Central memory CD4-positive, alpha-beta T cell (primary cell): ENCODE data around the gene ZNF418.
"Not testable (repeated sequence)": the region's sequence is repeated elsewhere in the genome, so short reads cannot be mapped to it uniquely, and the experiment has no call there.

ENCODE experiments used
- DNase-seq: peaks from one replicate; pipeline ENCODE4 v3.0.0; 2022
- total RNA-seq, 3 experiments: gene quantifications; one replicate each; lab custom pipeline; 2026; lab: John Stamatoyannopoulos, UW

The ZNF418 gene
- total RNA-seq, result 3.1 to 9.8 (median 6.2) reads per million in 3 experiments

DNA sequence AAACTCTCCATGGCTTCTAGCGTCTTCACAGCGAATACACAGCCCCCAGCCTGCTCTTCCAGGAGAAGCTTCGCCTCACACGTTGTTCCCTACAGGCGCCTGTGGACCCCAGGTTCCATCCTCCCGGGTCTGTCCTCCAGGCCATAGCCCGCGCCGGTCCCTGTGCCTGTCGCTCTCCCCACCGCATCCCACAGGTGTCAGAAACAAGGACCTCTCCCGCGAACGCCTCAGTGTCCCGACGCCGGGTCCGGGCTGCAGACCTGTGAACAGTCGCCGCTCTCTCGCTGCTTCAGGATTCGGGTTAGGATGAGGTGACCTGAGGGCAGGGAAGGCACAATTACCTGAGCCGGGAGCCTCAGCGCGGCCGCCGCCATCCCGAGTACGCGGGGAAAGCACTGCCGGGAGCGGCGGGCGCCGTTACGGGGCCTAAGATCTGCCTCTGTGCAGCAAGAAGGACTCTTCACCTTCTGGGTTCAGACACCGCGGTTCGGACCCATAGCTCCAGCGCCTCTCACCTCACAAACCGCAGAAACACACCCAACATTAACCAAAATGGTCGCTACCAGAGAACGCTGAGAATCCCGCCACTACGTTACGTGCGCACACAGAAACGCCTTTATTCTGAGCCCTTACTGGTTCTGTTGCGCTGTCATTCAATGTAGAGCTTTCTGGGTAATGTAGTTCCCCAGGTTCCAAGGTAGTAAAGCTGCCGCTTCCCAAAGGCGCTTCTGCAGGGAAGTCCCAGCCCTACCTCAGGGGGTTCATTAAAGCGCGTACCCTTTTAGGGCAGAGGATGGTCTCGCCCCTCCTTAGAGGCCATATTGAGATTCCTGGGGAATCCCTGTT is at the start of gene ZNF418:
ZNF418 (minus strand) TSS at position 583 of the 846 bp plus-strand sequence. CDS start 1,580 bp downstream, outside the sequence.
- peak; percentile 50 for DNase-seq

DNA sequence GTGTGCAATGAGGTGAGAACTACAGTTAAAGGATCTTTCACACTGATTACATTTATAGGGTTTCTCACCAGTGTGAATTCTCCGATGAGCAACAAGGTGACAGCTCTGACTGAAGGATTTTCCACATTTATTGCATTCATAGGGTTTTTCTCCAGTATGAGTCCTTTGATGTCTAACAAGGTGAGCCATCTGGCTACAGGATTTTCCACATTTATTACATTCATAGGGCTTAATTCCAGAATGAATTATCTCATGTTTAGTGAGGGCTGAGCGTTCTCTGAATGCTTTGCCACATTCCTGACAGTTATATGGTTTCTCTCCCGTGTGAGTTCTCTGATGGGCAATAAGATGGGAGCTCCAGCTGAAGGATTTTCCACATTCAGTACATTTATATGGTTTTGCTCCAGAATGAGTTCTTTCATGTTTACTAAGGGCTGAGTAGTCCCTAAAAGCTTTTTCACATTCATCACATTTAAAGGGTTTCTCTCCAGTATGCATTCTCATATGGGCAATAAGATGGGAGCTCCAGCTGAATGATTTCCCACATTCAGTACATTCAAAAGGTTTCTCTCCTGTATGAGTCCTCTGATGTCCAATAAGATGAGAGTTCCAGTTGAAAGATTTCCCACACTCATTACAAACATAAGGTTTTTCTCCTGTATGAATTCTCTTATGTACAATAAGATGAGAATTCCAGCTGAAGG is 43.5 kb upstream of the ZNF418 start:
- no peak for DNase-seq

DNA sequence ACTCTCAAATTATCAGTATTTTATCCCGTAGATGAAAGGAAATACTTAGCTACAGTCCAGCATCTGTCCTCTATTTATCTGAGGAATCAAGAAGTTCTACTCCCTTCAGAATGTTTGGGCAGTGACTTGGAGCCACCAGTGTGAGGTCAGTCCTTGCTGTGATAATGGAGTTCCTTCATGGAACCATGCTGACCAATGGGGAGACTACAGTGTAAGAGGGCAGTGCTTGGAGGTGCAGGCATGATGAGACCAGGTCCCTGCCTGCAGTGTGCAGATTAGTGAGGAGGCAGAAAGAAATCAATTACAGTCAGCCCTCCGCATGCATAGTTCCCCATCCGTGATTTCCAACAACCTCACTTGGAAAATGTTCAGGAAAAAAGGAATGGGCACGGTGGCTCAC is 39.2 kb upstream of the ZNF418 start, which contains the start of gene C19orf18:
C19orf18 (minus strand) TSS at position 101 of the 400 bp plus-strand sequence. CDS start 102 bp downstream, outside the sequence.
- DNase-seq, result no peak

DNA sequence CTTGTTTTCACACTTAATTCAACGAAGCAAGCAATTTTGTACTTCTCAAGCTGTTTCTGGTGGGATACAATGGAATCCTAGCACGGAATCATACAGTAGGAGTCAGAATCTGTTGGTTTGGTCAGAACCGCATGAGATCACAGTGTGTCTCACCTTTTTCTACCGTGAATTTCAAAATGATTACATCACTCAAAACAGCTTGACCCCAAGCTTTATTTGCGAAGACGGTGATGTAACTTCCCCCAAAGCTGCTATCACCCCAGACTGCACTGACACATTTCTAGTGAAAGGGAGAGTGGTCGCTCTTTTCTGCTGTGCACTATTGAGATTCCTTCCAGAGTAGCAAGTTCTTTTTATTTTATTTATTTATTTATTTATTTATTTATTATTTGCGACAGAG is 29.6 kb upstream of the ZNF418 start:
- no peak for DNase-seq

DNA sequence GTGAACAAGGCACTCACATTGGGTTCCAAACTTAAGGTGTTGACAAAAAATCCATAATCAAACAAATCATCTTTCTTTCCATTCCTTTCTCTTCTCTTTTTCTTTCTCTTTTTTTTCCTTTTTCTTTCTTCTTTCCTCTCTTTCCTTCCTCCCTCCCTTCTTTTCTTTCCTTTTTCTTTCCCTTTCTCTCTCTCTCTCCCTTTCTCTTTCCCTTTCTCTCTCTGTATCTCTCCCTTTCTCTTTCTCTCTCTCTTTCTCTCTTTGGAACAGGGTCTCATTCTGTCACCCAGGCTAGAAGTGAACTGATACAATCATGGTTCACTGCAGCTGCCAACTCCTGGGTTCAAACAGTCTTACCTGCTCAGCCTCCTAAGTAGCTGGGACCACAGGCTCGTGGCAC is 26.6 kb upstream of the ZNF418 start:
- no peak for DNase-seq

DNA sequence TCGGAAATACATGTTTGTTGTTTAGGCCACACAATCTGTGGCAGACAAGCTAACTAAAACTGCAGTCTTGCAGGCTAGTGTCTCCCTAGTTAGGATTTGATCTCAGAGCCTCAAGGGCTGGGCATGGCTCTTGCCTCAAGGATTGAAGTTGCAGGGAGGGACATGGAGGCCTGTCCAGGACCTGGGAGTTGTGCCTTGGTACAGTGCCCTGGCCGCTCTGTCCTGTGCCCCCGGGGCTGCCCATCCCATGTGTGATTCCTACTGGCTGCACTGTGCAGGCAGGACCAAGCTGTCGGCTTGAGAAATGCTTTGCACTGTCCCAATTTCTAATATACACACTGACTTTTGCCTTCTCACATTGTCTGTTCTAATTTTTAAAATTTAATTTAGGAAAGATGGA is 19.8 kb upstream of the ZNF418 start:
- no peak for DNase-seq

DNA sequence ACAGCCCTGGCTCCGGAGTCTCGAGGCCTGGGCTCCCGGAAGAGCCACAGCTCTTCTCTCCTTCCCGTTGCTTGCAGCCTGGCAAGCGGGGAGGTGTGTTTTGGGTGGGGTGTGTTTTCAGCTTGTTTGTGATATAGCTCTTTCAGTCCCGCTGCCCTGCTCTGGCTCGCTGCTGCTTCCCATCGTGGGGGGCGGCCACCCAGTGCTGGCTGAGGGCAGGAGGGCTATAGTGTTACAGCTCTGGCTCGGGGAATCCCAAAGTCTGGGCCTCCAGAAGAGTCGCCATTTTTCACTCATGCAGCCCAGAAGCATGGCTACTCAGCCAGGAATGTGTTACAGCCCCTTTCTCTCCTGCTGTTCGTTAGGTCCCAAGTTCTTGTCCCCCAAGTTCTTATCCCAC is 14.5 kb upstream of the ZNF418 start:
- DNase-seq, result no peak

DNA sequence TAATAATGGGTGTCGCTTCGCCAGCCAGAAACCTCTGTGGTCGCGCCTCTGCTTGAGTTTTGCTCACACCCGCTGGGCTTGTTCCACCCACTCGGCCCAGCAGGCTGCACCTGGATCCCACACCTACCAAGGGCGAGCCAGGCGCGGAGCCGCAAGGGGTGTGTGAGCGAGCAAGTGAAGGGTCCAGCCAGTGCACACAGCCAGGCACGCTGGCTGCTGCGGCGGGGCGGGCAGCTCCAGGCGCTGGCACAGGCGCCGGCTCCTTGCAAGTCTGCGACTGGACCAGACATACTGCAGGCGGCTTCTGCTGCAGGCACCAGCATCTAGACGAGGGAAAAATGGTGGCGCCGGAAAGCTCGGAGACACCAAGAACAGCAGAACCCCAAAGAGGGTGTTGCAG is 14.1 kb upstream of the ZNF418 start:
- DNase-seq, result no peak

DNA sequence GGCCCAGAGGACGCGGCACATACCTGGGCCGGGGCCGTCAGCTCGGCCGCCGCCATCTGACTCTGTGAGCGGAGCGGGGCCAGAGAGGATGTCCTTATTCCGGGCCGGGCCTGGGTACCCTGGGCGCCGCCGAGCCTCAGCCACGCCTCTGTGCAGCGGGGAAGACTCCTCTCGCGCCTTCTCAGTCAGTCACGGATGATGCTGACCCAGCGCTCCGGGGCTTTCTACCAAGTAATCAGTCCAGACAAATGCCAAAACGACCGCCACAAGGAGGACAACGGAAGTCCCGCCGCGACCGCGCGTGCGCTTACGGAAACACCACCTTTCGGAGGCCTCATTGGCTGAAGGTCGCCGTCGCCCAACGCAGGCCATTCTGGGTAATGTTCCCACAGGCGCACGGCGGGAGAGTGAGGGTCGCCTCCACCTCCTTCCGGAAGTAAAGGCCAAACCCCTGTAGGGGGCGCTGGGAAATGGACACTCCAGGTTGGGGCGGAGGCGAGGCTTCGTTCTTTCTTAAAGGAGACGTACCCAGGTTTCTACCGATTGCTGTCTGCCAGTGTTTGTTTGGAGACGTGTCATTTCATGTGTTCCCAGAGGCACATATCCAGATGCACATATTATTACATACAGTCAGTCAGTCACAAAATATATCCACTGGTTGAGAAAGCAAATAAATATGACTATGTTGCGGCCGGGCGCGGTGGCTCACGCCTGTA is 12.4 kb upstream of the ZNF418 start, which contains the start of gene ZNF256:
ZNF256 (minus strand) TSS at position 288 of the 716 bp plus-strand sequence; CDS start at position 56, 232 bp downstream.
- peak; percentile 80 for DNase-seq

DNA sequence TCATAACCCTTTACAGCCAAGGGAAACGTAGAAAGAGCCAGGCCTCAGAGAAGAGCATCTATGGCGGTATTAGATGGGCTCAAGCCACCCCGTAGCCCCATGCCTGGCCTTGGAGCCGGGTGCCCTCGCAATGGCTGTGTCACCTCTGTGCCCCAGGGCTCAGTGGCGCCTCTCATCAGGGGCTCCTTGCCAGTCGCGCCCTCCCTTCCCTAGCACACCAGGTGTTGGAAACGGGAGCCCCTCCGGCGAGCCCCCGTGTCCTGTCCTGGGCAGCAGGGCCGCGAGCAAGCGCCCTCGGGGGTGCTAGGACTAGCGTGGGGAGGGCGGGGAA is 11.9 kb upstream of the ZNF418 start:
- DNase-seq, result no peak

DNA sequence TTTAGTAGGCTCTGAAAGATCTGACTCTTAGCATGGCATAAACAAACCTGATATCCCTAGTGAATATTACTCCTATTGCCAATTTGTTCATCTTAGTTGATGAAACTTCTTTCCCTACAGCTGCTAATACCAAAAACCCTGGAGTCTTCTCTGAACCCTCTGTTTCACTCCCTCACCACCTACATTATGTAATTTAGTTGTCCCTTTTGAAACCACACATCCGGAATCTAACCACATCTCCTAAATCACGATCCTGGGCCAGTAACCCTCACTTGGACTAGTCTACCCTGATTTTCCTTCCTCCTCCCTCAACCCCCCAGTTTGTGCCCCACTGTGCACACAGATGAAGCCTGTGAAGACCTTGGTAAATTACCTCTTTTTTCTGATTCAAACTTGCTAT is 11.1 kb upstream of the ZNF418 start:
- no peak for DNase-seq

DNA sequence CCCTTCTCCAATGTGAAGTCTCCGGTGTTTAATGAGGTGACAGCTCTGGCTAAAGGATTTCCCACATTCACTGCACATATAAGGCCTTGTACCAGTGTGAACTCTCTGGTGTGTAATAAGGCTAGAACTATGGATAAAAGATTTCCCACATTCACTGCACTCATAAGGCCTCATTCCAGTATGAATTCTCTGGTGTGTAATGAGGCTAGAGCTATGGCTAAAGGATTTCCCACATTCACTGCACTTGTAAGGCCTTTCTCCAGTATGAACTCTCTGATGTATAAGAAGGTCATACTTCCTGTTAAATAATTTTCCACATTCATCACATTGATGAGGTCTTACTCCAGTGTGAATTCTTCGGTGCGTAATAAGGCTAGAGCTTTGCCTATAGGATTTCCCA is 6.4 kb upstream of the ZNF418 start:
- DNase-seq, result no peak

DNA sequence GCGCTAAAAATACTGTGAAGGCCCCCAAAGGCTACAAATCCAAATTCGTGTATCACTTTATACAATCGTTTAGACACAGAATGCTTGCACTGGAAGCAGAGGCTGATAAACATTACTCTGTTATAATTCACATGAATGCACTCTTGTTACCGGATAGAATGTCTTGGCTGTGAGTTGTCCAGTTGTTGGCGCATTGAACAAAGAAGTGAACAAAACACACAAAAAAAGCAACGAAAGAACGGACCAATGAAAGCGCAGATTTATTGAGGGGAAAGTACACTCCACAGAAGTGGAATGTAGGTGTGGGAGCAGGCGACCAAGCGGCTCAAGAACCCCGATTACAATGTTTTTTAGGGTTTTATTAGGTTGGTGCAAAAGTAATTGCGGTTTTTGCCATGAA is 529 bp upstream of the ZNF418 start:
- no peak for DNase-seq

DNA sequence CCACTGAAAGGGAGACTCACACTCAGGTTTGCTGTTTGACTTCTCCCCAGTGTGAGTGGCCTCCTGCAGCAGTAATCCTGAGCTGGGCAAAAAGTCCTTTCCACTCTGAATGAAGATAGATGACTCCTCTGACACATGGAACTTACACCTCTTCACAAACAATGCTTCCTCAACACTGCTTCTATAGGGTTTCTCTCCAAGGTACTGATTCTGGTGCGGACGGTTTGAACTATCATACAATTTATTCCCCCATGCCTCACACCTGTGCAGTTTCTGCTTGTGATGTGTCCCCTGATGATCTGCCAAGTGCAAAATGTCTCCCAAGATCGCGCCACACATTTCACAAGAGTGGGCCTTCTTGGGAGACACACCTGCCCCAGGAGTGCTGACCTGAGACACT is 7.6 kb downstream of the ZNF418 start:
- no peak for DNase-seq

DNA sequence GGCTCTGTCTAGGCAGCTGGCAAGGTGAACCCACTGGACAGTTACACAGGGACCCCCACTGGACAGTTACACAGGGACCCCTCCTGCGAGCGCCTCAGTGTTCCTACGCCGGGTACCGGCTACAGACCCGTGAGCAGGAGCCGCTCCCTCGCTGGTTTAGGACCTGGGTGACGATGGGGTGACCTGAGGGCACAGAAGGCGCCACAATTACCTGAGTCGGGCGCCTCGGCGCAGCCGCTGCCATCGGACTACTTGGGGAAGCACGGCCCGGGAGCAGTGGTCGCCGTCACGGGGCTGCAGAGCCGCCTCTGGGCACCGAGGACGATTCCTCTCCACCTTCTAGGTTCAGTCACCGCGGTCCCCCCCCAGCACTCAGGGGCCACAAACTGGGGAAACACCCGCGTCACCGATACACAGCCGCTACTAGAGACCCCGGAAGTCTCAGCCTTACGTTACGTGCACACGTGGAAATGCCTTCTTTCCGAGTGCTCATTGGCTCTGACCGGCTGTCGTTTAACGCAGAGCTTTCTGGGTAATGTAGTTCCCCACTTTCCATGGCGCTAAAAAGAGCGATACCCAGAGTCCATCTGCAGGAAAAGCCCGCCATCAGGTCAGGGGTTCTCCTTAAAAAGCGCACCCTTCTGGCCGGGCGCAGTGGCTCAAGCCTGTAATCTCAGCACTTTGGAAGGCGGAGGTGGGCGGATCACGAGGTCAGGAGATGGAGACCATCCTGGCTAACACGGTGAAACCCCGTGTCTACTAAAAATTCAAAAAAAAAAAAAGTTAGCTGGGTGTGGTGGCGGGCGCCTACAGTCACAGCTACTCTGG is 18.8 kb downstream of the ZNF418 start, which contains the start of gene ZNF417:
ZNF417 (minus strand) TSS at position 425 of the 828 bp plus-strand sequence; CDS start at position 244, 181 bp downstream.
- DNase-seq, result peak; percentile 88

DNA sequence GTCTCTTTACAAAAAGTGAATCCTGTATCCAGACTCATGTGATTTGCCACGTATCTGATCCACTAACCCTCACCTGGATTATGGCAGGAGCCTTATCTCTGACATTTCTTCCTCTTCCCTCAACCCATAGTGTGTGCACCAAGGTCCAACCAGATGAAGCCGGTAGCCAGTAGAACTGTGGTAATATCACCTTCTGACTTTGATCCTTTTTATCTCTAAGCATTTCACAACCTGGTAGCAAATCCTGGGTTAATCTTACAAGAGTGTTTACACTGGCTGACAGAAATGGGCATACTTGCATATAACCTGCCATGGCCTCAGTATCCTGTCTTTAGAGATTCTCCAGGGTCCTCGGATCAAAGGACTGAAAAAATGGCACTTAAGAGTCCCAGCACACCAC is 20.7 kb downstream of the ZNF418 start:
- no peak for DNase-seq

DNA sequence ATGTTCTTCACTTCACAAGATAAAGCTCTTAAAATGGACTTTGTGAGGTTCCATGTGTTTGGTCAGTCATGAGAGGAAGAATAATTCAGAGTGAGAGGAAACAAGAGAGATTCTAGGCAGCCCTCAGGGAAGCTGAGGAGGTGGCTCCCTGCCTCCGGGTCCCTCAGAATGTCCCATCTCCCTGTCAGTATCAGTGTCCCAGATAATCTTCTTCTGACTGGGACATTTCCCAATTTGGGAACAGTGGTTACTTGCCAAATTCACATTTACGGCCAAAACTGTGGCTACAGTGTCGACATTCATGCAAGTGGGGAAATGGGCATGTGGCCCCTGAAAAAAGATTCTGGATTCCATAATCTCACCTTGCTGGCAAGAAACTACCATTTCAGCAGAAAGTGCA is 27.8 kb downstream of the ZNF418 start:
- no peak for DNase-seq

DNA sequence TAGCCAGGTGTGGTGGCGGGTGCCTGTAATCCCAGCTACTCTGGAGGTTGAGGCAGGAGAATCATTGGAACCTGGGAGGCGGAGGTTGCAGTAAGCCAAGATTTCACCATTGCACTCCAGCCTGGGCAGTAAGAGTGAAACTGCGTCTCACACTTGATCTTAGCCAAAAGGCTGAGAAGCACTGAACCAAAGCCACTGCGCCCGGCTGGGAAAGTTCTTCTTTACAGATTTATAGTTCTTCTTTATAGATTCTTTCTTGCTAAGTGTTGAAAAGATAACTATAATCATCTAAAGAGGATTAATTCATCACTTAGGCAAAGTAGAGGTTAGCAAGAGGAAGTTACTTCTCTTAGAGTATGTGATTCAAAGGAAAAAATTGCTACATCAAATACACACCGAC is 29.9 kb downstream of the ZNF418 start:
- no peak for DNase-seq

DNA sequence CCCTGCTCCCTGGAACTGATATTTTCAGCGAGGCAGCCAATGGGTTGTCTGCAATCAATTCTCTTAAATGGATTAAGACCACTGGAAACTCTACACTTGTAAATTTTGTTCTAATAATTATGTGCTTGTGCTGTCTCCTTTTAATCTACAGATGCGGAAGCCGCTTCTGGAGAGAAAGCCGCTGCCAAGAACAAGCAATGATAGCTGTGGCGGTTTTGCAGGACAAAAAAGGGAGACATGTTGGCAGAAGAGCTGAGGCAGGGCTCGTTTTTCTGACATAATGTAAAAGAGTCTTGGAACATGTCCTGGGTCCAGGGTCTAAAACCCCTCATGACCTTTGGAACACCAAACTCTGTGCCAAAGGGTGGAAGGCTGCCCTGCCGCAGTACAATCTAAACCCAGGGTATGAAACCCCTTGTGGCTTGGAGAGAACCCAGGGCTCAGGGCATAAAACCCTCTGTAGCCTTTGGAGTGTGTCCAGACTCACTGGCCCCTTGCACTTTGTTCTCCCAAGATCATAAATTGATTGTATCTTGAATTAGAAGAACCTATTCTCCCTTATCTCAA is 31.5 kb downstream of the ZNF418 start:
- DNase-seq, result no peak

DNA sequence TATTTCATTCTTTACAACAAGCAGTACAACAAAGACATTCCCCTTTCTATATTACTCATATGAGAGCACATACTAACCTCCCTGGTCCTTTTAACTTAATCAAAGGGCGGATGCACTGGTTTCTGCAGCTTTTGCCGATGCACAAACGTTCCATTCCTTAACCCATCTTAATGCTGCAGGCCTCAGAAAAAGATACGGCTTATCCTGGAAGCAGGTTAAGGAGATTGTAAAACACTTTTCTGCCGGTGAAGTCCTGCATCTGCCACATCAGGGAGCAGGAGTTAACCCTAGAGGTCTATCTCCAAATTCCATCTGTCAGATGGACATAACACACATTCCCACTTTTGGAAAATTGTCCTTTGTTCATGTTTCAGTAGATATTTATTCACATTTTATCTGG is 34.9 kb downstream of the ZNF418 start:
- no peak for DNase-seq

DNA sequence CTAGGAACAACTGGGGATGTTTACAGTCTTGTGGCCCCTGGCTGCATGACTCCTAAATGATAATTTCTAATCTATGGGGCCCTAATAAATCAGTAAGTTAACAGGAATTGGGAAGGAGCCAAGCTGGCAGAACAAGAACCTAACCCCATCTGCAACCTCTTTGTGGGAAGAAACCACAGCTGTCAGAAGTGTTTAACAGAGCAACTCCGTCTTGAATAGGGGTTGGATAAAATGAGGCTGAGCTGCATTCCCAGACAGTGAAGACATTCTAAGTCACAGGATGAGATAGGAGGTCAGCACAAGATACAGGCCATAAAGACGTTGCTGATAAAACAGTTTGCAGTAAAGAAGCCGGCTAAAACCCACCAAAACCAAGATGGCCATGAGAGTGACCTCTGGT is 44.5 kb downstream of the ZNF418 start:
- DNase-seq, result not testable (repeated sequence)
